HEK293 (cell line): ENCODE data around the gene ARL8B.

ENCODE experiments used
- SP2 ChIP-seq: fragments of 450-650 bp; formaldehyde crosslinking; IDR thresholded peaks from 2 replicates; pipeline ENCODE4 v1.5.1; 2016; ENCODE audit warnings: missing biosample characterization, missing genetic modification characterization
- ZNF473 ChIP-seq: fragments of 450-650 bp; formaldehyde crosslinking; IDR thresholded peaks from 2 replicates; pipeline ENCODE4 v1.5.1; 2017; ENCODE audit warnings: missing biosample characterization, missing genetic modification characterization

GRCh38 chr3:5126586-5126985 is 4.5 kb downstream of the ARL8B start:
- TF ChIP-seq ZNF473 (tag by site-specific recombination) (no peak), SP2 (tag by site-specific recombination) (no peak)
